OCI-LY7 (cell line): ENCODE results near the gene RASSF9.

ENCODE experiments used
- CTCF ChIP-seq: fragments of 200-600 bp; sonication (generic); conservative IDR thresholded peaks from 2 replicates; pipeline ENCODE4 v1.5.1; 2014; ENCODE audit warnings: mild to moderate bottlenecking, antibody characterized with exemption, low read length, moderate library complexity, mixed read lengths
- EZH2phosphoT487 ChIP-seq: fragments of 200-600 bp; sonication (generic); IDR thresholded peaks from 2 replicates; pipeline ENCODE4 v1.6.1; 2018; ENCODE audit warnings: low read depth, borderline replicate concordance, mild to moderate bottlenecking, mixed run types, antibody characterized with exemption, low read length, moderate library complexity, mixed read lengths

GRCh38 chr12:85865890-85866289 is 29.7 kb upstream of the RASSF9 start:
- TF ChIP-seq EZH2phosphoT487 (no peak), CTCF (no peak)
